Pancreas (tissue), 10 donors: ENCODE measurements around the gene FTO. TPM values are rescaled to one million over a fixed set of nuclear protein-coding genes. Genes with fewer than 3 reads are reported as not detected.

Source experiments
- ATAC-seq, 4 donors: fragments of 200-7000 bp; cut with Tn5 transposase; one replicate each; pipeline versions ENCODE4 v1.8.0 to v1.9.1; 2020; ENCODE audit warnings: mild to moderate bottlenecking in 4 of 4, moderate library complexity in 4 of 4
- DNase-seq, 6 donors: peaks; one replicate each; pipeline ENCODE4 v3.0.0-alpha.2; 2020
- FAIRE-seq: peaks from 2 replicates; lab custom pipeline; 2012; peaks lifted over from hg19 to GRCh38; lab: Jason Lieb, UNC
- H3K27ac ChIP-seq, 4 donors: fragments of 200-600 bp; sonication (generic); 1 replicate in 3 of 4; 2 replicates in 1 of 4; pipeline versions ENCODE4 v1.5.0 to v1.8.0; 2020
- H3K27me3 ChIP-seq, 4 donors: fragments of 200-600 bp; one replicate each; pipeline ENCODE4 v1.8.0; 2021
- H3K36me3 ChIP-seq, 3 donors: fragments of 200-600 bp; sonication (generic) in 1 of 3; one replicate each; pipeline versions ENCODE4 v1.5.0 to v1.8.0; 2020 to 2021
- H3K4me1 ChIP-seq, 3 donors: fragments of 200-600 bp; one replicate each; pipeline ENCODE4 v1.8.0; 2021
- H3K4me3 ChIP-seq, 4 donors: fragments of 200-600 bp; sonication (generic) in 2 of 4; one replicate each; pipeline versions ENCODE4 v1.5.0 to v1.8.0; 2020 to 2021
- H3K9me3 ChIP-seq, 4 donors: fragments of 200-600 bp; one replicate each; pipeline ENCODE4 v1.8.0; 2021
- CTCF ChIP-seq, 4 donors: fragments of 200-600 bp; sonication (generic) in 3 of 4; IDR thresholded peaks; one replicate each; pipeline versions ENCODE4 v1.5.0 to v1.8.0; 2021; ENCODE audit warnings: antibody characterized with exemption in 4 of 4
- WGBS, 2 donors: extraction: QIAGEN DNeasy Blood & Tissue Kit; methylation state at CpG; one replicate each; pipeline ENCODE4 v1.1.7; 2013; 5-methylcytosine and 5-hydroxymethylcytosine counted together
- intact Hi-C, 3 donors: fragments of 100-400 bp; cut with DNase I; formaldehyde crosslinking; loops; one replicate each; pipeline versions ENCODE4 v1.11.1 to v1.14.2; 2022
- polyA plus RNA-seq, 2 donors: library from polyadenylated mRNA; stranded (reverse); fragments of 200-250 nt; gene quantifications; one replicate each; pipeline ENCODE4 v1.2.3, GENCODE V29; 2013
- total RNA-seq, 6 donors: library from RNA; stranded (reverse); fragmentation: NEBNext Ultra II Directional in 4 of 6; extraction: Animal tissue kit (Norgen Biotek cat#: 25700) in 4 of 6; gene quantifications; one replicate each; pipeline versions ENCODE4 v1.2.1 to v1.2.4, GENCODE V29; 2021 to 2023
- donor health status: healthy with polysubstance abuse.
- donor health status: DM: no; HTN: no; CAD: no; lungs with moderate emphysema.
- donor health status: DM: no; HTN: no; CAD: no.
- donor health status: control.
- donor health status: control.
- donor health status: Bipolar disorder and iron deficiency.
- donor health status: DM: yes; HTN: yes; CAD: no.
- donor health status: DM: no; HTN: no; CAD: no.
- donor health status: DM: no; HTN: no; CAD: no.
- donor health status: DM: yes; HTN: yes; CAD: no.

Gene FTO
- total and polyA plus RNA-seq, 8 donors, result 7.6 to 45.0 (median 31.7) TPM

- H3K27ac ChIP-seq, result no peak overlapping the region
- 78 to 96% methylated on average over 1 of the region's 1 CpG for WGBS, 2 donors
- no peak for TF ChIP-seq CTCF (IDR thresholded peaks at IDR 0.05)
Observed at GRCh38 chr16:54026456-54026855, 322.5 kb downstream of the FTO start.

GRCh38 chr16:54027062-54027461 lies 323.1 kb downstream of the FTO start:
- 92 to 96% methylated on average over 4 of the region's 4 CpGs for WGBS, 2 donors
- H3K27me3 ChIP-seq, result no peaks in the 10 kb centered on the region
- no peaks in the 10 kb centered on the region for H3K36me3 ChIP-seq
- DNase-seq (no peak), ATAC-seq (no peak), FAIRE-seq (no peak)
- H3K4me3 ChIP-seq, result no peak overlapping the region
- no peaks in the 10 kb centered on the region for H3K9me3 ChIP-seq
- intact Hi-C loops, result no loop called here
- TF ChIP-seq CTCF (IDR thresholded peaks at IDR 0.05), result no peak
- H3K4me1 ChIP-seq, result peaks cover 0 to 4% (median 0%) of the 10 kb centered on the region in 3 donors
- no peak overlapping the region for H3K27ac ChIP-seq

More at GRCh38 chr16:54026456-54026855, 322.5 kb downstream of the FTO start:
- FAIRE-seq (no peak), ATAC-seq (no peak), DNase-seq (no peak)
- Histone ChIP-seq H3K4me1 (peaks cover 0 to 4% (median 0%) of the 10 kb centered on the region in 3 donors), H3K4me3 (no peak overlapping the region), H3K27me3 (no peaks in the 10 kb centered on the region), H3K9me3 (no peaks in the 10 kb centered on the region), H3K36me3 (no peaks in the 10 kb centered on the region)
- intact Hi-C loops, result no loop called here

GRCh38 chr16:54027558-54027957 lies 323.6 kb downstream of the FTO start:
- Histone ChIP-seq H3K27me3 (no peaks in the 10 kb centered on the region), H3K27ac (no peak overlapping the region), H3K36me3 (no peaks in the 10 kb centered on the region), H3K4me3 (no peak overlapping the region), H3K9me3 (no peaks in the 10 kb centered on the region), H3K4me1 (peaks cover 0 to 4% (median 0%) of the 10 kb centered on the region in 3 donors)
- ATAC-seq, result no peak
- 90 to 93% methylated on average over 1 of the region's 1 CpG for WGBS, 2 donors
- TF ChIP-seq CTCF (IDR thresholded peaks at IDR 0.05), result no peak
- intact Hi-C loops, result no loop called here
- no peak for DNase-seq
- FAIRE-seq, result no peak

- peaks cover 0 to 4% (median 0%) of the 10 kb centered on the region in 3 donors for H3K4me1 ChIP-seq
- H3K4me3 ChIP-seq, result no peak overlapping the region
- no peak for TF ChIP-seq CTCF (IDR thresholded peaks at IDR 0.05)
- 65 to 71% methylated on average over 3 of the region's 3 CpGs for WGBS, 2 donors
- no peaks in the 10 kb centered on the region for H3K9me3 ChIP-seq
- no peaks in the 10 kb centered on the region for H3K36me3 ChIP-seq
- H3K27me3 ChIP-seq, result no peaks in the 10 kb centered on the region
- DNase-seq (no peak), FAIRE-seq (no peak), ATAC-seq (no peak)
- intact Hi-C loops, result no loop called here
- no peak overlapping the region for H3K27ac ChIP-seq
Observed at GRCh38 chr16:54027995-54028394, 324.0 kb downstream of the FTO start.

GRCh38 chr16:54030451-54030850 lies 326.5 kb downstream of the FTO start:
- Histone ChIP-seq H3K27me3 (no peaks in the 10 kb centered on the region), H3K36me3 (no peaks in the 10 kb centered on the region), H3K4me1 (peaks cover 0 to 4% (median 0%) of the 10 kb centered on the region in 3 donors), H3K27ac (no peak overlapping the region), H3K9me3 (no peaks in the 10 kb centered on the region), H3K4me3 (no peak overlapping the region)
- no peak for FAIRE-seq
- ATAC-seq, result no peak
- intact Hi-C loops, result no loop called here
- WGBS, 2 donors, result 22 to 44% methylated on average over 1 of the region's 1 CpG
- no peak for DNase-seq
- no peak for TF ChIP-seq CTCF (IDR thresholded peaks at IDR 0.05)
